Lower lobe of right lung (tissue), 2 donors: Measurements from ENCODE around the gene ACSM3. TPM values are rescaled to one million over a fixed set of nuclear protein-coding genes. Genes with fewer than 3 reads are reported as not detected.
"Not testable (repeated sequence)": the region's sequence is repeated elsewhere in the genome, so short reads cannot be mapped to it uniquely, and the experiment has no call there.

ENCODE experiments used
- ATAC-seq, 2 donors: fragments of 200-7000 bp; cut with Tn5 transposase; one replicate each; pipeline ENCODE4 v1.9.1; 2020 to 2022; ENCODE audit warnings: mild to moderate bottlenecking in 2 of 2, moderate library complexity in 2 of 2
- DNase-seq: peaks from one replicate; pipeline ENCODE4 v3.0.0-alpha.2; 2020
- H3K27ac ChIP-seq: fragments of 200-600 bp; one replicate; pipeline ENCODE4 v1.8.0; 2022
- H3K27me3 ChIP-seq: fragments of 200-600 bp; one replicate; pipeline ENCODE4 v1.8.0; 2022; ENCODE audit warnings: low read depth
- H3K36me3 ChIP-seq: fragments of 200-600 bp; one replicate; pipeline ENCODE4 v1.8.0; 2022; ENCODE audit warnings: mild to moderate bottlenecking
- H3K4me1 ChIP-seq: fragments of 200-600 bp; one replicate; pipeline ENCODE4 v1.8.0; 2022
- H3K4me3 ChIP-seq: fragments of 200-600 bp; one replicate; pipeline ENCODE4 v1.8.0; 2022; ENCODE audit warnings: mild to moderate bottlenecking
- H3K9me3 ChIP-seq: fragments of 200-600 bp; one replicate; pipeline ENCODE4 v1.8.0; 2022
- intact Hi-C: fragments of 100-400 bp; cut with DNase I; formaldehyde crosslinking; loops from one replicate; pipeline ENCODE4 v1.11.0; 2022
- total RNA-seq: library from RNA; stranded (reverse); fragmentation: NEBNext Ultra II Directional; extraction: Animal tissue kit (Norgen Biotek cat#: 25700); gene quantifications from one replicate; pipeline ENCODE4 v1.2.1, GENCODE V29; 2021
- TF ChIP-seq, protein P1 (sequence below): fragments of 200-600 bp; IDR thresholded peaks from one replicate; pipeline ENCODE4 v1.8.0; 2022; ENCODE audit warnings: antibody characterized with exemption, mild to moderate bottlenecking
- donor health status: DM: no; HTN: yes; CAD: no; lungs with severe emphysema.

Gene ACSM3
- total RNA-seq, 1 donor from 2014 or later = 25.2 TPM

DNA sequence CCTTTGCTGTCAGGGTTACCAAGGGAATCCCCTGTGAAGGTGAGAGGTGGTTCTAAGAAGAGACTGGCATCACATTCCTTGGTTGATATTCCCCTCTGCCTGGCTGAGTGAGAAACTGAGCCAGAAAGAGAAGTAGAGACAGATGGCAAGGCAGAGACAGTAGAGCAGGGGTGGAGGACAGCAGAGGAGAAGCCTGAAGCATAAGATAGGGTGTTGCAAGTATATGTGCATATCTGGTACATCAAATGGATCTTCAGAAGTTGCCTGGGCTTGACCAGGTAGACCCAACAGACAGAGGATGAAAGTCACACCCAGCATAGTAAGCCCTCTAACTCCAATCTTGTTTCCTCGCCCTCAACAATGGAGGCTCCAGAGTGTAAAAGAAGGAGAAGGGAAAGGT is 14.3 kb upstream of the ACSM3 start:
- Histone ChIP-seq H3K27me3 (no peaks in the 10 kb centered on the region), H3K4me3 (no peak overlapping the region), H3K9me3 (peaks cover 16% of the 10 kb centered on the region), H3K36me3 (no peaks in the 10 kb centered on the region), H3K27ac (no peak overlapping the region), H3K4me1 (peaks cover 5% of the 10 kb centered on the region)
- no peak for ATAC-seq
- DNase-seq = no peak
- intact Hi-C loops = no loop called here
- TF ChIP-seq, protein P1, sequence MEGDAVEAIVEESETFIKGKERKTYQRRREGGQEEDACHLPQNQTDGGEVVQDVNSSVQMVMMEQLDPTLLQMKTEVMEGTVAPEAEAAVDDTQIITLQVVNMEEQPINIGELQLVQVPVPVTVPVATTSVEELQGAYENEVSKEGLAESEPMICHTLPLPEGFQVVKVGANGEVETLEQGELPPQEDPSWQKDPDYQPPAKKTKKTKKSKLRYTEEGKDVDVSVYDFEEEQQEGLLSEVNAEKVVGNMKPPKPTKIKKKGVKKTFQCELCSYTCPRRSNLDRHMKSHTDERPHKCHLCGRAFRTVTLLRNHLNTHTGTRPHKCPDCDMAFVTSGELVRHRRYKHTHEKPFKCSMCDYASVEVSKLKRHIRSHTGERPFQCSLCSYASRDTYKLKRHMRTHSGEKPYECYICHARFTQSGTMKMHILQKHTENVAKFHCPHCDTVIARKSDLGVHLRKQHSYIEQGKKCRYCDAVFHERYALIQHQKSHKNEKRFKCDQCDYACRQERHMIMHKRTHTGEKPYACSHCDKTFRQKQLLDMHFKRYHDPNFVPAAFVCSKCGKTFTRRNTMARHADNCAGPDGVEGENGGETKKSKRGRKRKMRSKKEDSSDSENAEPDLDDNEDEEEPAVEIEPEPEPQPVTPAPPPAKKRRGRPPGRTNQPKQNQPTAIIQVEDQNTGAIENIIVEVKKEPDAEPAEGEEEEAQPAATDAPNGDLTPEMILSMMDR = no peak

DNA sequence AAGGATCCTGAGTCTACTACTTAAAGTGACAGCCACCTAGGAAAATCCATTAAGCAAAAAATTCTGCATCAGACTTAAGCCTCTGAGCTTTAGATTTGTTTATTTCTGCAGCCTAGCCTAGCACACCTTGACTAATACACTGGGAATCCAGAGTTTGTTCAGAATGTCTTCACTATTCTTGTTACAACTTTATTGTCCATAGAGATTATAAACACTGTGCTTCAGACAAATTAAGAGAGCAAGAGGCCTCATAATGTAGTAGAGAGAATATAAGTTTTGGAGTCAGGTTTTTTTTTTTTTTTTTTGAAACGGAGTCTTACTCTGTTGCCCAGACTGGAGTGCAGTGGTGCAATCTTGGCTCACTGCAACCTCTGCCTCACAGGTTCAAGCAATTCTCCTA is 13.3 kb upstream of the ACSM3 start:
- Histone ChIP-seq H3K9me3 (peaks cover 16% of the 10 kb centered on the region), H3K27ac (no peak overlapping the region), H3K4me1 (no peaks in the 10 kb centered on the region), H3K4me3 (no peak overlapping the region), H3K27me3 (no peaks in the 10 kb centered on the region), H3K36me3 (no peaks in the 10 kb centered on the region)
- no peak for ATAC-seq
- intact Hi-C loops = no loop called here
- DNase-seq = no peak
- TF ChIP-seq, protein P1 = no peak

DNA sequence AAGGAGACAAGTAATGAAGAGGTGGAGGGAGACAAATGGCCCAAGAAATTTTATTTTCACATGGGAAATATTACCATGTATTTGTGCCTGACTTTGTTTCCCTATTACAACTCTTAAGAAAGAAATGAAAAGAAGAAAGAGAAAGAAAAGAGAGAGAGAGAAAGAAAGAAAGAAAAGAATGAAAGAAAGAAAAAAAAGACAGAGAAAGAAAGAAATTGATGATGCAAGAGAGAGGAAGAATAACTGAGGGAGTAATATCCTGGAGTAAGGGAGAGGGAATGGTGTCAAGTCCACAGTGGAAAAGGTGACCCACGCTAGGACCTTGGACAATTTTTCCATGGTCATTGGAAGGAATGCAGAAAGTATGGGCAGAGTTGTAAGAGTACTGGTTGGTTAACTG is 10.1 kb upstream of the ACSM3 start:
- DNase-seq (no peak), ATAC-seq (no peak)
- TF ChIP-seq, protein P1 = no peak
- intact Hi-C loops = no loop called here
- Histone ChIP-seq H3K4me1 (no peaks in the 10 kb centered on the region), H3K36me3 (no peaks in the 10 kb centered on the region), H3K9me3 (no peaks in the 10 kb centered on the region), H3K27me3 (no peaks in the 10 kb centered on the region), H3K4me3 (no peak overlapping the region), H3K27ac (no peak overlapping the region)

DNA sequence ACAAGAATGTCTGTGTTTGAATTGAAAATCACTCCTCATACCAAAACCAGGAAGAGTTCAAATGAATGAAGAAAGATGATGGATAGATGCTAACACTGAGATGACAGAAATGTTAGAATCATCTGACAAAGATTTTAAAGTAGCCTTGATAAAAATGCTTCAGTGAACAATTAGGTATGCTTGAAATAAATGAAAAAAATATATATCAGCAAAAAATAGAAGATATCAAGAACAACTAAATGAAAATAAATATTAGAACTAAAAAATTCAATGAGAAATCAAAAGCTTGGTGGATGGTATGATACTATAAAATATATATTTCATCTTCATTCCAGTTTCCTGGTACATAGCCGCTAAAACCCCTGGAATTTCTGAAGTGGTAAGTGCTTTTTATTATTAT is 8.6 kb upstream of the ACSM3 start:
- Histone ChIP-seq H3K4me3 (no peak overlapping the region), H3K27me3 (no peaks in the 10 kb centered on the region), H3K4me1 (no peaks in the 10 kb centered on the region), H3K27ac (no peak overlapping the region), H3K36me3 (no peaks in the 10 kb centered on the region), H3K9me3 (no peaks in the 10 kb centered on the region)
- TF ChIP-seq, protein P1 = no peak
- no peak for DNase-seq
- intact Hi-C loops = no loop called here
- no peak for ATAC-seq

DNA sequence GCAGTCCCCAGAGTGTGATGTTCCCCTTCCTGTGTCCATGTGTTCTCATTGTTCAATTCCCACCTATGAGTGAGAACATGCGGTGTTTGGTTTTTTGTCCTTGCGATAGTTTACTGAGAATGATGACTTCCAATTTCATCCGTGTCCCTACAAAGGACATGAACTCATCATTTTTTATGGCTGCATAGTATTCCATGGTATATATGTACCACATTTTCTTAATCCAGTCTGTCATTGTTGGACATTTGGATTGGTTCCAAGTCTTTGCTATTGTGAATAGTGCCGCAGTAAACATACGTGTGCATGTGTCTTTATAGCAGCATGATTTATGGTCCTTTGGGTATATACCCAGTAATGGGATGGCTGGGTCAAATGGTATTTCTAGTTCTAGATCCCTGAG is 8.0 kb upstream of the ACSM3 start:
- H3K4me1 ChIP-seq, intact Hi-C loops, H3K36me3 ChIP-seq, ATAC-seq, H3K27ac ChIP-seq, H3K4me3 ChIP-seq, H3K27me3 ChIP-seq, DNase-seq, H3K9me3 ChIP-seq: not testable (repeated sequence)

DNA sequence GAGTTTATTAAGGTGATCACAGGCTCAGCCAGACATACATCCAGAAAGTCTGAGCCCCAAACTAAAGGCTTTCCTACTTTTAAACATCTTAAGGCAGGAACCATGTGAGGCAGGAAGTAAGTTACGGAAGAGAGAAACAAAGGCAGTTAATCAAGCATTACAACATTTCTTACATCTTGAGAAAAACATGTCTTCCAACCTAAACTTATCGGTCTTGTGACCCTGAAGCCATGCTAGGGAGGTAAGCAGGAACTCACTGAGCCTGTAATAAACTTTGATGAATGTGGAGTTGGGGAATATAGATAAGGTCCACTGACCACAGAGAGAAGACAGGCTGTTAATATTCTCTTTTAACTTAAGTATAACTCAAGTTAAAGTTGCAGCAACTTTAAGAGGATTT is 3.5 kb upstream of the ACSM3 start:
- Histone ChIP-seq H3K27me3 (no peaks in the 10 kb centered on the region), H3K4me3 (no peak overlapping the region), H3K4me1 (peaks cover 11% of the 10 kb centered on the region), H3K36me3 (no peaks in the 10 kb centered on the region), H3K9me3 (no peaks in the 10 kb centered on the region), H3K27ac (no peak overlapping the region)
- no peak for ATAC-seq
- no peak for DNase-seq
- intact Hi-C loops = no loop called here
- TF ChIP-seq, protein P1 = no peak
